ENCODE results near the gene ARSA.
"Not testable (repeated sequence)": the region's sequence is repeated elsewhere in the genome, so short reads cannot be mapped to it uniquely, and the experiment has no call there.

ARSA gene

GRCh38 chr22:50653256-50653655, 25.3 kb upstream of the ARSA start:
- DNase-seq = no peak

- DNase-seq = not testable (repeated sequence)
Observed at GRCh38 chr22:50643821-50644101, 15.8 kb upstream of the ARSA start.

- not testable (repeated sequence) for DNase-seq
Observed at GRCh38 chr22:50643021-50643820, 15.3 kb upstream of the ARSA start.

- DNase-seq = no peak
Observed at GRCh38 chr22:50641696-50642607, 14.0 kb upstream of the ARSA start.

GRCh38 chr22:50640857-50641647, 13.1 kb upstream of the ARSA start:
- no peak for DNase-seq

- DNase-seq = not testable (repeated sequence)
Observed at GRCh38 chr22:50640296-50640695, 12.3 kb upstream of the ARSA start.

- DNase-seq = no peak
Observed at GRCh38 chr22:50635591-50635990, 7.6 kb upstream of the ARSA start.

- no peak for DNase-seq
Observed at GRCh38 chr22:50633771-50634170, 5.8 kb upstream of the ARSA start.

- no peak for DNase-seq
Observed at GRCh38 chr22:50633086-50633485, 5.1 kb upstream of the ARSA start.

- DNase-seq = no peak
Observed at GRCh38 chr22:50630376-50630775, 2.4 kb upstream of the ARSA start.

GRCh38 chr22:50628543-50629134, 687 bp upstream of the ARSA start:
- no peak for DNase-seq

- DNase-seq = no peak
Observed at GRCh38 chr22:50626850-50627641, 906 bp downstream of the ARSA start.

- no peak for DNase-seq
Observed at GRCh38 chr22:50626314-50626849, 1.6 kb downstream of the ARSA start.

GRCh38 chr22:50625568-50626313, 2.2 kb downstream of the ARSA start:
- DNase-seq = no peak

GRCh38 chr22:50625131-50625567, 2.8 kb downstream of the ARSA start:
- DNase-seq = no peak

GRCh38 chr22:50624347-50625130, 3.4 kb downstream of the ARSA start:
- DNase-seq = no peak

GRCh38 chr22:50622723-50623327, 5.1 kb downstream of the ARSA start:
- peak; percentile 72 for DNase-seq

- no peak for DNase-seq
Observed at GRCh38 chr22:50621948-50622722, 5.8 kb downstream of the ARSA start.

- DNase-seq = no peak
Observed at GRCh38 chr22:50621356-50621880, 6.5 kb downstream of the ARSA start.

Data from NCI-H774 (cell line).